GM06990 (cell line): ENCODE data around the gene ECSIT.
"Not testable (repeated sequence)": the region's sequence is repeated elsewhere in the genome, so short reads cannot be mapped to it uniquely, and the experiment has no call there.

Experiments
- DNase-seq: peaks from one replicate; pipeline ENCODE4 v3.0.0-alpha.2; 2011; ENCODE audit not compliant: insufficient read length; ENCODE audit errors: extremely low read depth
- H3K27me3 ChIP-seq: replicated peaks from 2 replicates; pipeline ENCODE4 v1.6.0; 2011; ENCODE audit warnings: low read length; ENCODE audit not compliant: control insufficient read depth, insufficient read depth
- H3K36me3 ChIP-seq: 2 replicates; pipeline ENCODE4 v1.5.1; 2011; ENCODE audit warnings: low read length; ENCODE audit not compliant: control insufficient read depth, insufficient read depth
- H3K4me3 ChIP-seq: replicated peaks from 2 replicates; pipeline ENCODE4 v1.5.1; 2011; ENCODE audit warnings: low read depth, mild to moderate bottlenecking, control low read depth, low read length
- TF ChIP-seq, protein P1 (sequence below): IDR thresholded peaks from 2 replicates; pipeline ENCODE4 v1.5.1; 2011; ENCODE audit warnings: low read length, control low read depth, mild to moderate bottlenecking, inconsistent platforms; ENCODE audit not compliant: insufficient read depth, poor library complexity, severe bottlenecking

ECSIT gene

GRCh38 chr19:11473725-11474124 is 55.2 kb downstream of the ECSIT start:
- no peak for DNase-seq

GRCh38 chr19:11468266-11468845 is 60.6 kb downstream of the ECSIT start:
- H3K36me3 ChIP-seq, H3K4me3 ChIP-seq, DNase-seq, H3K27me3 ChIP-seq: not testable (repeated sequence)

More at GRCh38 chr19:11473725-11474124, 55.2 kb downstream of the ECSIT start:
- Histone ChIP-seq H3K4me3 (no peak overlapping the region), H3K36me3 (no peaks in the 10 kb centered on the region), H3K27me3 (no peaks in the 10 kb centered on the region)
- TF ChIP-seq, protein P1, sequence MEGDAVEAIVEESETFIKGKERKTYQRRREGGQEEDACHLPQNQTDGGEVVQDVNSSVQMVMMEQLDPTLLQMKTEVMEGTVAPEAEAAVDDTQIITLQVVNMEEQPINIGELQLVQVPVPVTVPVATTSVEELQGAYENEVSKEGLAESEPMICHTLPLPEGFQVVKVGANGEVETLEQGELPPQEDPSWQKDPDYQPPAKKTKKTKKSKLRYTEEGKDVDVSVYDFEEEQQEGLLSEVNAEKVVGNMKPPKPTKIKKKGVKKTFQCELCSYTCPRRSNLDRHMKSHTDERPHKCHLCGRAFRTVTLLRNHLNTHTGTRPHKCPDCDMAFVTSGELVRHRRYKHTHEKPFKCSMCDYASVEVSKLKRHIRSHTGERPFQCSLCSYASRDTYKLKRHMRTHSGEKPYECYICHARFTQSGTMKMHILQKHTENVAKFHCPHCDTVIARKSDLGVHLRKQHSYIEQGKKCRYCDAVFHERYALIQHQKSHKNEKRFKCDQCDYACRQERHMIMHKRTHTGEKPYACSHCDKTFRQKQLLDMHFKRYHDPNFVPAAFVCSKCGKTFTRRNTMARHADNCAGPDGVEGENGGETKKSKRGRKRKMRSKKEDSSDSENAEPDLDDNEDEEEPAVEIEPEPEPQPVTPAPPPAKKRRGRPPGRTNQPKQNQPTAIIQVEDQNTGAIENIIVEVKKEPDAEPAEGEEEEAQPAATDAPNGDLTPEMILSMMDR = no peak

DNA sequence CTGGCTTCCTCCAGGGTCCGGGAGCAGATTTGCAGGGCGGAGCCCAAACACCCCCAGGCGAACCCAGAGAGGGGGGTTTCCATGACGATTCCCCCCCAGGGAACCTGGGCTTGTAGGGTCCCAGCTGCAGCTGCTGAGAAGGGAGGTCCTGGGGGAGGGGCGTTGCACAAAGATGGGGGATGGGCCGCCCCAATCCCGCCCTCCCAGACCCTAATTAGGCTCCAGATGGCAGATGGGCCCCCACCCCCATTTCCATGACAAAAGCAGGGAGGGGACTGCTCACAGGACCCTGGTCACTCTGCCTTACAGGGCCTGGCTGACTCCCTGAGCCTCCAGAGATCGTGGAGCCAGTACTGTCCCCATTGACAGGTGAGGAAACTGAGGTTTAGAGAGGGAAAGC is 63.3 kb downstream of the ECSIT start:
- TF ChIP-seq, protein P1 = no peak
- H3K27me3 ChIP-seq = no peaks in the 10 kb centered on the region
- no peak overlapping the region for H3K4me3 ChIP-seq
- no peak for DNase-seq
- no peaks in the 10 kb centered on the region for H3K36me3 ChIP-seq

DNA sequence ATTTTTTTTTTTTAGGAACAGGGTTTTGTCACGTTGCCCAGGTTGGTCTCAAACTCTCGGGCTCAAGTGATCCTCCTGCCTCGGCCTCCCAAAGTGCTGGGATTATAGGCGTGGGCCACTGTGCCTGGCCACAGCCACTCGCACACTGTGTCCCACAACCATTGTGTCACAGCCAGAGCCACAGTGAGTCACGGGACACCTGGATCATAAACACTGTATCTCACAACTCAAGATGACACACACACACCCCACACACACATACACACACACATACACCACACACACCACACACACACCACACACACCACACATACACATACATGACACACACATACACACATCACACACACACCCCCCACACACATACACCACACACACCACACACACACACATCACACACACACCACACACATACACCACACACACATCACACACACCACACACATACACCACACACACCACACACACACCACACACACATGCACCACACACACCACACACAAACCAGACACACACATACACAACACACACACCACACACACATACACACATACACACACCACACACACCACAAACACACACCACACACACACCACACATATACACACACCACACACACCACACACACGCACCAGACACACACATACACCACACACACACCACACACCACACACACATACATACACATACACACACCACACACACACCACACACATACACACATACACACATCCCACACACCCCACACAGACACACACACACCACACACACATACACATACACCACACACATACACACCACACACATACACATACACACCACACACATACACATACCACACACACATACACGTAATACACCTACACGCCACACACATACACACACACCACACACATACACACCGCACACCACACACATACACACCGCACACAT is 64.3 kb downstream of the ECSIT start:
- Histone ChIP-seq H3K36me3 (no peaks in the 10 kb centered on the region), H3K4me3 (no peak overlapping the region), H3K27me3 (no peaks in the 10 kb centered on the region)
- DNase-seq = no peak
- TF ChIP-seq, protein P1 = no peak

- Histone ChIP-seq H3K4me3 (no peak overlapping the region), H3K27me3 (no peaks in the 10 kb centered on the region), H3K36me3 (no peaks in the 10 kb centered on the region)
- DNase-seq = no peak
- TF ChIP-seq, protein P1 = no peak
Observed at GRCh38 chr19:11463391-11463790, 65.5 kb downstream of the ECSIT start.

GRCh38 chr19:11461453-11461852 is 67.5 kb downstream of the ECSIT start:
- TF ChIP-seq, protein P1 = no peak
- no peak for DNase-seq

More at GRCh38 chr19:11461453-11461852, 67.5 kb downstream of the ECSIT start:
- no peaks in the 10 kb centered on the region for H3K36me3 ChIP-seq
- H3K4me3 ChIP-seq = no peak overlapping the region
- H3K27me3 ChIP-seq = no peaks in the 10 kb centered on the region
